ENCODE measurements around the gene TNFRSF9.

TNFRSF9 gene

GRCh38 chr1:7891804-7892203 lies 48.8 kb downstream of the TNFRSF9 start:
- DNase-seq = no peak
- in situ Hi-C loops (cut with HindIII; ENCODE audit: low pct_ligation_motif_present, low pct_unique_long_range_greater_than_20kb, low sequenced_read_pairs) = no loop called here

DNA sequence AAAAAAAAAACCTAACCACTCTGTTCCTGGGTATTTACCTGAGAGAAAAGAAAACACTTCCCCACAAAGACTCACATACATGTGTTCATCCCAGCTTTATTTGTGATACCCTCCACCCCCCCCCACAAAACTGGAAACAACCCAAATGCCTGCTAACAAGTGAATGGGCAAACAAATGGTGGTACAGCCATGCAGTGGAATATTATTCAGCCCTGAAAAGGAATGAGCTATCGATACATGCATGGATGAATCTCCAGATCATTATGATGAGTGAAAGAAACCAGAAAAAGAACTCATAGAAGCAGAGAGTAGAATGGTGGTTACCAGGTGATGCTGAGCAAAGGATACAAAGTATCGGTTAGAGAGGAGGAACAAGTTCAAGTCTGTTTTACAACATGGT lies 49.8 kb downstream of the TNFRSF9 start:
- in situ Hi-C loops (cut with HindIII; ENCODE audit: low pct_ligation_motif_present, low pct_unique_long_range_greater_than_20kb, low sequenced_read_pairs) = no loop called here
- DNase-seq = no peak

GRCh38 chr1:7888248-7889081 lies 52.2 kb downstream of the TNFRSF9 start:
- in situ Hi-C loops (cut with HindIII; ENCODE audit: low pct_ligation_motif_present, low pct_unique_long_range_greater_than_20kb, low sequenced_read_pairs) = no loop called here

DNA sequence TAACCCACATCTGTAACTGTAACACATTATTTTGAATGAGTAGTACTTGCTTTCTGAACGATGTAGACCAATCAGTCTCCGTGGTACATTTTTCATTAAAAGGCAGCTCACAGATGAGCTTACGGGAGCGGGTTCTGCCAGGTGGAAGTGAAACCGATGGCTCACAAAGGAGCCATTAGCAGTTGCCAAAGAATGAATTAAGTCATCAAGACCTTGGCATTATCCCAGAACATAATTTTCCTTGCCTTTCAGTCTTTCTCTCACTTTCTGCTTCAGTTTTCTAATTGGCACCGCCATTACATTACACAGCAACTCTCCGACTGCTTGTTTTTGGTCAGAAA lies 54.3 kb downstream of the TNFRSF9 start:
- DNase-seq = no peak
- in situ Hi-C loops (cut with HindIII; ENCODE audit: low pct_ligation_motif_present, low pct_unique_long_range_greater_than_20kb, low sequenced_read_pairs) = no loop called here

More at GRCh38 chr1:7888248-7889081, 52.2 kb downstream of the TNFRSF9 start:
- DNase-seq = no peak

DNA sequence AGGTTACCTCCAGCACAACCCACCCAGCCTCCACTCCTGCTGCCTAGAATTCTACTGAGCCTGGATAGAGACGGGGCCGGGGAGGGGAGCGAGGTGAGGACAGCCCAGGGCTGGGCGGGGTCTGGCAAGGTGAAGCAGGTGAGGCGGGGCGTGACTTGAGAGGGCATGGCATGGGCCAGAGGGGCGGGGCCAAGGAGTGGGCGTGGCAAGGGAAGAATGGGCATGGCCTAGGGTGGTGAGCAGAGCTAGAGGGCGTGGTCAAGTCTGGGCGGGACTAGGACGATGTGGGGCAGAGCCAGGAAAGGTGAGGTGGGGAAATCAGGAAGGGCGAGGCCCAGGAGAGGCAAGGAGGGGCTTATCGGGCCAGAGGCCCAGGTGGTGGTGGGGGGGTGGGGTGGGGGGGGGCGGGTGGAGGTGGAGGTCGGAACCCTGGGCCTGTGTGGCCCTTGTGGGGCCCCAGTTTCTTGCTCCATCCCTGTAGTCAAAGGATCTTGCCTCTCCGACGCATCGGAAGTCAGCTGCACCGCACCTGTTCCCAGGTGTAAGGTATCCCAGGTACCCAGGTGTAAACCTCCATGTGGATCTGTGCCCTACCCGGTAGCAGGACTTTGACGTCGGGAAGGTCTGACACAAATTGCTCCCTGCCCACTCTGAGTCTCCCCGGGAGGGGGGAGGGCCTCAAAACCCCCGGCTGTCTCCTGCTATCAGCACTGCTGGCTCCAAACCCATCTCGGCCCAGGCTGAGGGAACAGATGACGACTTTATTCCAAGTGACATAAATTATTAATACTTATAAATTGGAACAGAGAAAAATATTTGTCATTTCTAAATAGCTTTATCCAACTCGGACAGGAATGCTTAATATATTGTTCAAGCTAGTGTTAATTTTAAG lies 54.9 kb downstream of the TNFRSF9 start:
- no peak for DNase-seq

DNA sequence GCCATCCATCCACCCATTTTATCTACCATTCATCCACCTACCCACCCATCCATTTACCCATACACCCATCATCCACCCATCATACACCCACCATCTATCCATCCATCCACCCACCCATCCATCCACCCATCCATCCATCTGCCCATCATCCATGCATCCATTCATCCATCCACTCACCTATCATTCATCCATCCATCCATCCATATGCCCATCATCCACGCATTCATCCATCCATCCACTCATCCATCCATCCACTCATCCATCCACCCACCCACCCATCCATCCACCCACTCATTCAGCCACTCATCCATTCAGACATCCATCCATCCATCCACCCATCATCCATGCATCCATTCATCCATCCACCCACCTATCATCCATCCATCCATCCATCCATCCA lies 55.9 kb downstream of the TNFRSF9 start:
- in situ Hi-C loops (cut with HindIII; ENCODE audit: low pct_ligation_motif_present, low pct_unique_long_range_greater_than_20kb, low sequenced_read_pairs) = no loop called here
- DNase-seq = no peak

More for the DNA sequence above, 54.9 kb downstream of the TNFRSF9 start:
- in situ Hi-C loops (cut with HindIII; ENCODE audit: low pct_ligation_motif_present, low pct_unique_long_range_greater_than_20kb, low sequenced_read_pairs) = no loop called here

GRCh38 chr1:7879228-7879627 lies 61.4 kb downstream of the TNFRSF9 start:
- in situ Hi-C loops (cut with HindIII; ENCODE audit: low pct_ligation_motif_present, low pct_unique_long_range_greater_than_20kb, low sequenced_read_pairs) = no loop called here
- no peak for DNase-seq

DNA sequence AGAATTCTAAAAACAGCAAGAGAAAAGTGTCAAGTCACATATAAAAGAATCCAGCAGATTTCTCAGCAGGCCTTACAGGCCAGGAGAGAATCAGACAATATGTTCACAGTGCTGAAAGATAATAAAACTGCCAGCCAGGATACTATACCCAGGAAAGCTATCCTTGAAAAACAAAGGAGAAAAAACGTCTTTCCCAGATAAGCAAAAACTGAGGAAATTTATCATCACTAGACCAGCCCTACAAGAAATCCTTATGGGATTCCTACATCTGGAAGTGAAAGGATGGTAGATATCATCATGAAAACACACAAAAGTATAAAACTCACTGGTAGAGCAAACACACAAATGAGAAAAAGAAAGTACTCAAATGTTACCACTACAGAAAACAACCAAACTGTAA lies 62.6 kb downstream of the TNFRSF9 start:
- in situ Hi-C loops (cut with HindIII; ENCODE audit: low pct_ligation_motif_present, low pct_unique_long_range_greater_than_20kb, low sequenced_read_pairs) = no loop called here
- no peak for DNase-seq

DNA sequence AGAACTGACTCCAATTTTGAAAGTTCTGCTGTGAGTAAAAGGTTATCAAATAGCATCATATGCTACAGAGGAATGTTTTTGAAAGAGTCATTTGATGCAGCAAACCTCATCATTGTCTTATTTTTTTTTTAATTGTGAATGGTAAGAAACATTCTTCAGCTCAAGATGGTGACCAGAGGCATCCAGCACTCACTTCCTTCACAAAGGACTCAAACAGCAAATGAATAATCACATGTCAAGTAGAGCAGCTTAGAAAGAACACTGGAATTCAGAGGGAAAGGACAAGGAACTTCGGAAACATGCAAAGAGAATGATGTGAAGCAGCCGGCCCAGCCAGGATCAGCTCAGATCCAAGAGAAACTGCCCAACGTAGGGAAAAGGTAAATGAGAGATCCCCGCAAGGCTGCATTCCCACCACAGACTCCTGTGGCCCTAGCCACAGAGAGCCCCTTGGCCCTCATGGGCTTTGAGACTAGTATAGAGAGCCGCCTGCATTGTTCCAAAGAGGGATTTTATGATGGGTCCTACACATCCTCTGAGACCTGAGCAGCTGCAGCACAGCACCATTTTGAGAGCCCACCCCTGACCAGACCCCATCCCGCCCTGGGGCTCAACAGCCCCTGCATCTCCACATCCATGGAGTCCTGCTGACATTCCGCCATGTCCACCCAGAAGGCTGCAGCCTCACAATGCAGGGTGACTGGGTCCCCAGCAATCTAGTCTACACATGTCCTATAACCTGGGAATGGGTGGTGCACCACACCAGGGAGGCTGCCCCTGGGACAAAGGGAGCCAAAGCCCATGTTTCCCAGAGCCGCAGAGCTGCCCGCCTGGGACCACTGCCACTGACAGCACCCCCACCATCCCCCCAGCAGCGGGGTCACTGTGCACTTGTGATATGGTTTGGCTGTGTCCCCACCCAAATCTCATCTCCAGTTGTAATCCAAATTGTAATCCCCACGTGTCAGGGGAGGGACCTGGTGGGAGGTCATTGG lies 66.5 kb downstream of the TNFRSF9 start:
- DNase-seq = no peak
- in situ Hi-C loops (cut with HindIII; ENCODE audit: low pct_ligation_motif_present, low pct_unique_long_range_greater_than_20kb, low sequenced_read_pairs) = no loop called here

- in situ Hi-C loops (cut with HindIII; ENCODE audit: low pct_ligation_motif_present, low pct_unique_long_range_greater_than_20kb, low sequenced_read_pairs) = no loop called here
- DNase-seq = no peak
Measured at GRCh38 chr1:7871136-7871535, 69.5 kb downstream of the TNFRSF9 start.

DNA sequence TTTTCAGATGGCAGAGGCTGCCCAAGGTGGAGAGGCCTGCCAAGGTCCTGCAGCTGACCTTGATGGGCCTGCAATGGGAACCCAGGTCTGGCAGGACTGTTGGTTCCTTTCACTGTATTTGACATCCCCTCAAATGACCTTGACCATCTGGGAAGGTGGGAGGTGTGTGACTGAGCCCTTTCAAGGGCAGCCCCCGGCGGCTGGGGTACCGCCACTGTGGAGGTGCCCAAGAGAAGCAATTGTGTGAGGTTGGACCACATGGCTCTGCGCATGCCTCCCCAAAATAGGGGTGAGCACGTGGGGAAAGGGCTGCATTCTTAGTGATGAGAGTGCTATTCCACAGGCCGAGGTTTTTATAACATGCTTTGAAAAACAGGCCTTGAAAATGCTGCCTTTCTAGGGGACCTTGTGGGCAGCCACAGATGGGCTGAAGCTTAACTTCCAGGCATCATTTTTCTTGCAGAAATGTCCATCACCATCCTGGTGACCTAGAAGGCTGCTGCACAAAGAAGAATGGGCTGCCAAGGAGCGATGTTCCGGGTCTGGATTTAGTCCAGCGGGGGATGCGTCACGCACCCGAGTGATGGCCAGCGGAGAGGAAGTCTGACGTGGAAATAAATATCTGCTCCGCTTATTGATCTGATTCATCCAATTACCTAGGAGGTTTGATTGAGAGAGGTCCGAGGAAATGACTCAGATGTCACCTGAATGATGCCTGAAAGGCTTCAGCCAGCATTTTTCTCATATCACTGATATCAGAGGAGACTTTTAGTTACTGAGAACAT lies 71.3 kb downstream of the TNFRSF9 start:
- in situ Hi-C loops (cut with HindIII; ENCODE audit: low pct_ligation_motif_present, low pct_unique_long_range_greater_than_20kb, low sequenced_read_pairs) = no loop called here

GRCh38 chr1:7868070-7868780 lies 72.4 kb downstream of the TNFRSF9 start:
- no peak for DNase-seq
- in situ Hi-C loops (cut with HindIII; ENCODE audit: low pct_ligation_motif_present, low pct_unique_long_range_greater_than_20kb, low sequenced_read_pairs) = no loop called here

More for the DNA sequence above, 71.3 kb downstream of the TNFRSF9 start:
- no peak for DNase-seq

GRCh38 chr1:7865978-7866377 lies 74.7 kb downstream of the TNFRSF9 start:
- DNase-seq = no peak
- in situ Hi-C loops (cut with HindIII; ENCODE audit: low pct_ligation_motif_present, low pct_unique_long_range_greater_than_20kb, low sequenced_read_pairs) = no loop called here
